Keratinocyte (primary cell): ENCODE results near the gene SOCS1.

Source experiments
- CTCF ChIP-seq, 3 experiments: IDR thresholded peaks in 1 of 3; conservative IDR thresholded peaks in 1 of 3; optimal IDR thresholded peaks in 1 of 3; 2 replicates in 2 of 3; 3 replicates in 1 of 3; pipeline versions ENCODE3 to v1.5.1; 2011; ENCODE audit warnings: low read length in 3 of 3, mild to moderate bottlenecking in 3 of 3, moderate library complexity in 2 of 3, control low read depth in 1 of 3, inconsistent platforms in 1 of 3; ENCODE audit not compliant: insufficient read depth in 2 of 3; ENCODE audit errors: extremely low read depth in 1 of 3
- EZH2 ChIP-seq: IDR thresholded peaks from one replicate; pipeline ENCODE4 v1.6.1; 2012; ENCODE audit warnings: inconsistent platforms, mild to moderate bottlenecking, low read length, moderate library complexity

GRCh38 chr16:11231367-11231970, 24.5 kb downstream of the SOCS1 start:
- TF ChIP-seq CTCF (optimal IDR thresholded peaks at IDR 0.05 in 1 of 3, IDR thresholded peaks at IDR 0.05 in 1 of 3, conservative IDR thresholded peaks at IDR 0.05 in 1 of 3; ENCODE audit: extremely low read depth in 1 of 3, insufficient read depth in 2 of 3, low read length in 3 of 3), result no peak
- no peak for TF ChIP-seq EZH2
